ENCODE measurements around the gene IRX3.

Gene IRX3

DNA sequence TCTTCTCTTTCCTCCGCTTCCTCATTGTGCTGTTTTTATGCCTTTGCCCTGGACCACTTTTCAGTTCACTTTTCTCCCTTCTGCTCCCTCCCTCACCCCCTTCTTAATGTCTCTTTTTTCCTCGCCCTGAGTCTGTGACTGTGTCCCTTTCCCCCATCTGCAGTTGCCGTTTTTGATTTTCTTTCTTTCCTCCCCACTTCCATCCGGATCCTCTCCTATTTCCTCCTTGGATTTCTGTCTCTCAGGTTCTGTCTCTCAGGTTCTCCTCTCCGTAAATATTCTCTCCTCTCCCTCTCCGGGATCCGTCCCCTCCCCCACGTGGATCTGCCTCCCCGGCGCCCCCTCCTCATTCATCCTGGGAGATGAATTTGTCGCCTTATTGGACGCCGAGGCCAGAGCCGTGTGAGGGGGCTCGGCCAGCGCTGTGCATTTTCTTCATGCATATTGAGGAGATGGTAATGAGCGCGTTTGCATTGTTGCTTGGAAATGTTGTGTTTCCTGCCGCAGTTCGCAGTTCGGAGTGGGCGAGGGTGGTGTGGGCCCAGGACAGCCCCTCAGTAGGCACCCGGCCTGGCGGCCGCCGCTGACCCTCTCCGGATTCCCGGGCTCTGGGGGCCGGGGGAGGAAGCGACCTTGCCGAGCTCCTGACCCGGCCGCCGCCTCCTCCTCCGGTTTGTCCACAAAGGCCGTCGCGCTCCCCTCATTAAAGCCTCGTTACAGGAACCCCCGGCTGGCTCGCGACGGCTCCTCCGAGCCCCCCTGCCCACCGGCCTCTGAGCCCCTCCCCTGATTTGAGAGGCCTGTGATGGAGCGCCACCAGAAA lies 4.5 kb upstream of the IRX3 start:
- no peak for DNase-seq

DNA sequence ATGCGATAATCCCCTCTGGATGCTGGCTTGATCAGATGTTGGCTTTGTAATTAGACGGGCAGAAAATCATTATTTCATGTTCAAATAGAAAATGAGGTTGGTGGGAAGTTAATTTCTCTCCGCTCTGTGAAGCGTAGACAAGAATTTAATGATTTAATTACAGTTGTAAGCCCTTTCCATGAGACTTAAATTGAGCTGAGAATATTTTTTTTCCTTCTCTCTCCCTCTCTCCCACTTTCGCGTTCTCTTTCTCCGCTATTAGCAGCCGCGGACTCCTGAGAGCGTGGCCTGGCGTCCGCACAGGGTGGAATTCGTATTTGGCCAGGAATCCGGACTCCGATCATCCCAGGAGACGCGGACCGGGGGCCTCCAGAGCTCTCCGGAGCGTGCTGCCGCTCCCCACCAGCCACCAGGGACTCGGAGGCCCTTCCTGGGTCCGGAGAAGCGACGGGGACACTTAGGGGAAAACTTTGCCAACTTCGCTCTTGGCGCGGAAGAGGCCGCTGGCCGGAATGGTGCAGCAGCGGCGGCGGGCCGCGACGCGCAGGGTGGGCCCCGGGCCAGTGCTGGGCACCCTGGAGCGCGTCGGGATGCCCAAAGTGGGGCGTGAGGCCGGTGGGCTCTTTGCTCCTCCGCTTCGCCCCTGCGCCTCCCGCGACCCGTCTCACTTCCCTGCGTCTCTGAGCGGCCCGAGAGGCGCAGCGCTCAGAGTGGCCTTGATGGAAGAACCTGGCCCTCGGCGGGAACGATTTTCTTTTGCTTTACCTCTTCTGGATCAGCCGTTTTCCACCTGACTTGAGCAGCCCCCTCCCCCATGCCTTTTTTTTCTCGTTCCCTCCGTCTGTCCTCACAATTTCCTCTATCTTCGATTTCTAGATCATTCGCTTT lies 3.6 kb upstream of the IRX3 start:
- DNase-seq: no peak

DNA sequence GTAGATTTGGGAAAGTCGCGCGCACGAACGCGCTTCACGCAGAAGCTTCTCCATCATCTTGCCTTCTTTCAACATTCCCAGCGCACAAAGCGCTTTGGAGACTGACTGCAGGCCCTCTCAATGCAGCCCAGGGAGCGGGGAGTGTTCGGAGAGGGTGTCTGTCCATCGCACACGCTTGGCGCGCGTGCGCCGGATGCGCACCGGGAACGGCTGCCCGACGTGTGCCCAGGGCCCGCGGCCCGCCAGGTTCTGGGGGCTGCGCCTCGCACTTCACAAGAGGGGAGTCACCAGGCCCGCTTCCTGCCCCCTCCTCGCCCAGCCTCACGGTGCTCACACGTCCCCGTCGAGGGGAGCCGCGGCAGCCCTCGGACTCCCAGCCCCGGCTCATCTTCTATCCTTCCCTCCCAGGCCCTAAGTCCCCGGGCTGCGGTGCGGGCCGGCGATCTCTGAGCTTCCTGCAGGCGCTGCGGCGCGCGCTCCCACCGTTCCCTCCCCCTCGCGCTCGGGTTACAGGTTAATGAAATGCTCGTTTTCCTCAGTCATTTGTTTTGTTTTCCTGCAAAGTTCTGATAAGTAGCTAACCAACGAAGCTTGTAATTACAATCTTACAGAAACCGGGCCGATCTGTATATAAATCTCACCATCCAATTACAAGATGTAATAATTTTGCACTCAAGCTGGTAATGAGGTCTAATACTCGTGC lies 2.8 kb upstream of the IRX3 start:
- DNase-seq: no peak

DNA sequence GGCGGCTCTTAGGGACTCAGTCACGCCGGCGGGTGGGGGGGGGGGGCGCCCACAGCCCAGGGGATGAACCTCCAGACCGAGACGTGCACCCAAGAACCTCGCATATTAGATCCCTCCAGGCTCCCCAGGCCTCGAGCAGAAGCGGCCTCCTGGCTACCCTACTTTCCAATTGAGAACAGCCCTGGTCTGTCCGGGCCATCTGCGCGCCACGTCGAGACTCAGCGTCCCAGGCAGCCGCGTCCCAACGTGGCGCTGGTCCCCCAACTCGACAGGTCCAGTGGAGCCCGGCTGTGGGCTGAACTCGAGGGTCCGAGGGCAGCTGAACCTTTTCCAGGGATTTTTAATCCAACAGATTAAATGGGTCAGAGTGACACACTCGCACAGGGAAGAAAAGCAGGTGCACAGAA lies 2.3 kb upstream of the IRX3 start:
- no peak for DNase-seq

DNA sequence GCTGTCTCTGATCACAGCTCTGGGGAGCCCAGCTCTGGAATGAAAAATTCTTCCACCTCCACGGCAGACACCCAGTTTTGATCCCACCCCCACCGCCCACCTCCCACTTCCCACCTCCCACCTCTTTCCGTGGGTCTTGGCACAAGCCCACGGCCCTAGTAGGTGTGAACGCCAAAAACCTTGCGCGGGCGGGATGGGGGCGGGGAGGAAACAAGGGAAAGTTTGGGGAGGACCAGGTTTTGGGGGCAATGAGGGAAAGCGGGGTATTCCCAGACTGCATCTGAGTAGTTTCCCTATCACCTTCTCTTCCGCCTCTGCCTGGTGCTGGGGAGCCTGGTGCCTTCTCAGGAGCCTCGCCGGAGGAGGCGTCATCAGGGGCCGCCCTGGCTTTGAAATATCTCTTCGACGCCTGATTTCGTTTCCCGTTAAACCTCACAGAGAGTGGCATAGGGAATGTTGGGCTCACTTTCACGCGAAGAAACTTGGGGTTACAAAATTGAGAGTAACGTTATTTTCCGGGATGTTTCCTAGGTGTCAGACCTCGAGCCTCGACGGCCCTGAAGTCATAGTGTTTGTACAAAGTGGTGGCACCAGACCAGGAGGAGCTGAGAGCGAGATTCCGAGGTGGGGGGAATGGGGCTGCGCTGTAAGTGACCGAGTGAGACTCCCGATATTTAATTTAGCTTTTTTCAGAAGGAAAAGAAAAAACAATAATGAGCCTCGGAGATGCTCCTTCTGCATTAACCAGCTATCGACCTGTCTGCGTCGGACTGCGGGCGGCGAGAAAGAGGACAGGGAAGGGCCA lies 1.6 kb upstream of the IRX3 start:
- DNase-seq: no peak

DNA sequence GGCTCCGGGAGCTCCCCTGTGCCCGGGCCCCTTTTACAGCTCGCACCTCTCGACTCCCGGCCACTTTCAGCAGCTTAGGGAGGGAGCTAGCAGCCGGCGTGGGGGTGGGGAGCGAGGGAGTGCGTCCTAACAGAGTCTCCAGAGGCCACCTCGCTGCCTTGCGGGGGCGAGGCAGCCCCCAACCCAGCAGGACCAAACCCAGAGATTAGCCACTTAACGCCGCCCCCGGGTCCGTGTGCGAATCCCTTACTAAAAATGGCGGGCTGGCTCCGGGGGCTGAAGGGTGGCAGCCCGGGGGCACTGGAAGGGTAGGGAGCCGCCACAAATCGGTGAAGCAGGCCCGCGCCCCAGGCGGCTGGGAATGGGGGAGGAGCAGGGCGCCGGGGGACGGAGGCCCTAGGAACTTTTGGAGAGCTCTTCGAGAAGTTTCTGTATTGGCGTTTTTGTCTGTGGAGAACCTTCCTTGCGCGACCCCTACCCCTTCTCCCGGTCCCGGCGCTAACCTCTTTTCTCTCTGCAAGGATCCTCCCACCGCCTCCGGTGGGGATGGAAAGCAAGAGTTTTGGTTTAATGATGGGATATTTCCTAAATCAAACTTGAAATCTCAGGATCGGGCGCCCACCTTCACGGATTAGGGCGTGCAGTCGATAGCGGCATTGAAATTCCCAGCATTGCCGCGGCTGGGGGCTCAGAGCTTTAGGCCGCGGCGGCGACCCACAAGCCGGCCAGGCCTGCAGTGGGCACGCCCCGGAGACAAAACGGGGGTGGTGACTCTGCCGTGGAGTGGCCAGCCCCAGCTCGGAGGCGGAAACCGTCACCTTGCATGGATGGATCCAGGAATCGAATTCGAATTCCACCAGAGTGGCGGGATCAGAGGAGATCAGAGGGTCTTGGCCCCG lies 793 bp upstream of the IRX3 start:
- no peak for DNase-seq

DNA sequence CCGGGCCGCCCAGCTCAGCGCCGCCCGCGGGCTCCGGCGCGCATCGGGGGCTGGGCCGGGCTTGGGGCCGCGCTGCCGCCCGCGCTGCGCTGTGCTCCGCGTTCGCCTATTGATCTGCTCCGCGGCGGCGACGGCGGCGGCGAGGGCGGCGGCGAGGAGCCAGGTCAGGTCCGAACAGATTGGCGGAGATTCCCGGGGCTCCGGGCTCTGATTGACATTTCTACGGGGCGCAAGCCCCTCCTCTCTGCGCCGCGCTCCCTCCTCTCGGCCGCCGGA lies 559 bp downstream of the IRX3 start:
- DNase-seq: no peak

DNA sequence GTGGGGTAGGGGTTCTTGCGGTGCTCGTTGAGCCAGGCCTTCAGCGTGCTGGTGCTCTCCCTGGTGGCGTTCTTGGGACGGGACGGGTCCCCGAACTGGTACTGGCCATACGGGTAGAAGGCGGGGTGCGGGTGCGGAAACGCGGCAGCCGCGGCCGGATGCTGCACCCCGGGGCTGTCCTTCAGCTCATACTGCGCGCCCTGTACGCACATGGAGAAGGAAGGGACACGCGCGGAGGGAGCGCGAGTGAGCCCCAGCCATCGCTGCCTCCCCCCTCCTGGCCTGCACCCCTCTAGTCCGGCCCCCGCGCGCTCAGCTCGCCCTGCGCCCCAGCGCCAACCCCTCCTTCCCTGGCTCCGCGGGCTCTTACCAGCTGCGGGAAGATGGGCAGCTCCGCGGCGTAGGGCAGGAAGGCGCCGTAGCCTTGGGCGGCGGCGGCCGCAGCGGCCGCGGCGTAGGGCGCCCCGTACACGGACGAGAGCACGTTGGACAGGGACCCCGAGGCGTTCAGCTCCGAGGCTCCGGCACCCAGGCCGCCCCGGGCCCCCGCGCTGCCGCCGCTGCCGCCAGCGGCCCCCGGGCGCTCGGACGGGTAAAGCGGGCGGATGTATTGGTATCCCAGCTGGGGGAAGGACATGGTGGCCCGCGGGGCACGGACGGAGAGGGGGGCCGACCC lies 1.0 kb downstream of the IRX3 start:
- DNase-seq: no peak

DNA sequence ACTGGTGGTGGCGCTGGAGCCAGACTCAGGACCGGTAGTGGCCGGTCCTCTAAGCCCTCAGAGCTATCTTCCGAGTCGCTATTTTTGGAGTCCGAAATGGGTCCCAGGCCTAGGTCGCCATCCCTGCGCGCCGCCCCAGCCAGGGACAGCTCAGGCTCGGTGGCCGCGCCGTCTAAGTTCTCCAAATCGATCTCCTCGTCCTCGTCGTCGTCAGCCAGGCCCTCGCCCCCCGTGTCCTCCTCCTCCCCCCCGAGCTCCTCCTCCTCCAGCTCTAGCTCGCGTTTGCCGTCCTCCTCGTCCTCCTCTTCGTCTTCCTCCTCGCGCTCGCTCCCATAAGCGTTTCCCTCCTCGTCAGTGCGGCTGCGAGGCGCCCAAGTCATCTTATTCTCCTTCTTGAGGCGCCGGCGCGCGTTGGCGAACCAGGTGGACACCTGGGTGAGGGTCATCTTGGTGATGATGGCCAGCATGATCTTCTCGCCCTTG lies 1.6 kb downstream of the IRX3 start:
- DNase-seq: no peak

DNA sequence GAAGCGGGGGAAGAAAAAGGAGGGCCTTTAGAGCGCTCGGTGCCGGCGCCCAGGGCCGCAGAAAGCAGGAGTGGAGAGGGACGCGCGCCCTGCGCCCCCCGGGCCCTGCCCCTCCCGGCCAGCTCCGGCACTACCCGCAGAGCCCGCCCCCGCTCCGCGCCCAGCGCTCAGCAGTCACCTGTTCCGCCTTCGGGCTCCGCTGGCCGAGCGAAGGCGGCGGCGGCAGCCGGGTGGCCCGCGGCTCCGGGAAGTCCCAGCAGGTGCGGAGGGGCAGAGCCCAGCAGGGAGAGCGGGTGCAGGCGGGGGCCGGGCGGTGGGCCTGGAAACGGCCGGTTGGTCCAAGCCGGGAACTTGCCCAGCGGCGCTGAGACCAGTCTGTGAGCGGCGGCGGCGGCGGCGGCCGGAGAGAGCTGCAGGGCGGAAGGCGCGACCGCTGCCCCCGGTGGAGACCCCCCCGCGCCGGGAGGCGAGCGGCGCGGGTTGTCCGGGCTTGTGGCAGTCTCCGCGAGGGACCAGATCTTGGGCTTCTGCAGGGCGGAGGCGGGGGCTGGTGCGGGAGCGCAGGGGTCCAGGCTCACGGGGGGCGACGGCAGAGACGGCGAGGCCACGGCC lies 2.2 kb downstream of the IRX3 start:
- DNase-seq: no peak

DNA sequence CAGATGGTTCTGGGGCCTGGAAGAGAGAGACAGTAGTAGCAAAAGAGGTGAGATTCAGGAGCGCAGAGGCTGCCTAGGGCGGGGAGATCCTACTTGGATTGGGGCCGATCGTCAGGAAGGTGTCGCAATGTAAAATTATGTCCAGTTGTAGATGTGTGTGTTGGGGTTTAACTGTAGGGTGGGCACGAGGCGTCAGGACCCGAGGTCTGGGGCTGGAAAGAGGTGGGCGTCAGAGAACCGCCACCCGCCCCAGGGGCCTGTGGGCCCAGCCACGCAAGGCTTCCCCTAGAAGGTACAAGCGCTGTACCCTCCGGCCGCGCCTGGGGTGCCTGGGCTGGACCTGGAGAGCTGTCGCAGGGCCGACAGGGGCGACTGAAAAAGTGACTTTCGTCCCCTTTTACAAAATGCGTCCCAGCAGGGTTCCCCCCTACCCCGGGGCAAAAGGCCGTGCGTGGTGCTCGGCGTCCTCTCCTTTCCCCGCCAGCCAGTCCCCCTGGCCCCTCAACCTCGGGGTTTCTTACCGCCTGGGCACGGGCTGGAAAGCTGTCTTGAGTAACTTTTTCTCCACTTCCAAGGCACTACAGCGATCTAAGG lies 2.8 kb downstream of the IRX3 start:
- DNase-seq: no peak

DNA sequence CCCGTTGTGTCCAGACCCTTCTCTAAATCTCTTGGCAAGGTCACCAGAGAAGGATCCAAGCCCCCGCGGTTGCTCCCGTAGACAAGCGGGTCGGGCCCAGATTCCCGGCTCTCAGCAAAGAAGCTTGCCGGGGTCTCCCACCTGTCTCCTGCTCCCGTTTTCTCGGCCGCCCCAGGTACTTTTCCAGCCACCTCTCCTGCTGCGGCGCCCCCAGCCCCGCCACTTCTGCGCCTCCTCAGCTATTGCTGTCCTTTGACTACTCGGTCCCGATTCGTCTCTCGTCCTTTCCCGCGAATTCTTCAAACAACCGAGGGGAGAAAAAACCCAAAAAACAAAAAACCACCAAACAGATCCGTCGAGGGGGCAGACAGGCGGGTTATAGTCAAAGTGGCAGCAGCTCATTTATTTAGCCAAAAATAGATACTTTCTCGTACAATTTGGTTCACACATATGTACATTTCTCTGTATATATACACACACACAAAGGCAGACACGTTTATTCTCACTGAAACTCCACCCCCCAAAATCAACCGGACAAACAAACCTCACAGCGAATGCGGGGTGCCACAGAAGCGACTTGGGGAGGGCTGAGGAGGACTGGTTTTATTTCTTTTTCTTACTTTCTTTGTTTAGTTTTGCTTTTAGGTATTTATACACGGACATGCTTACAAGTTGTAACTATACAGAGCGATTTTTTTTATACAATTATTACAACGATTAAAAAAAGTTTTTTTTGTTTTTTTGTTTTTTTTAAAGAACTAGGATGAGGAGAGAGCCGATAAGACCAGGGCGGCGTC lies 3.5 kb downstream of the IRX3 start:
- DNase-seq: no peak

DNA sequence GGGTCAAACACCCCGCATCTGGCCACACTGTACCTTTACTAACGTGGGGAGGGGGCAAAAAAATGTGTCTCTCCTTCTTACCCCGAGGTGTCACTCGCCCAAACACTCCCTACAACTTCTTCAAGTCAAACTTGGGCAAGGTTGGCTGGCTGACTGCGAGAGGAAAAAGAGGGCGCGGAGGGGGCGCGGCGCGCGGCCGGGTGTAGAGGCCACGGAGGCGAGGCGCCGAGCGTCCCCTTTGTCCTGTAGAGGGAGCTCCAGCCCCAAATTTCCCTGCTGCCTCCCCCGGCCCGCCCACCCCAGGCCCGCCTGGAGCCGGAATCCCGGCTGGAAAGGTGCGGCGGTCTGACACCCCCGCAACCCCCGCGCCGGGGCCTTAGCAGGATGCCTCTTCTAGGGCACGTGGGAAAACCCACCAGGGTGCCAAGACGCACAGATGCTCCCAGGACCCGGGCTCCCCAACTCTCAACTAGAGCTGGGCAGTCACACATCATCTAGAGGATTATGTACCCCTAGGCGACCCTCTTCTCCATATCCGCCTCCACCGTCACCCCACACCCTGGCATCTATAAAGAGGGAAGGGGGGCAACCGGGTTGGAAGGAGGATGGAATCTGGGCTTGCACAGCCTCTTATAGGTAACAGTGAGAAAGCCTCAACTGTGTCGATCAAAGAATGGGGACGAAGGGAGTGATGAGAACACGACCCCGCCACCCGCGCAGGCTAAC lies 4.2 kb downstream of the IRX3 start:
- DNase-seq: no peak

DNA sequence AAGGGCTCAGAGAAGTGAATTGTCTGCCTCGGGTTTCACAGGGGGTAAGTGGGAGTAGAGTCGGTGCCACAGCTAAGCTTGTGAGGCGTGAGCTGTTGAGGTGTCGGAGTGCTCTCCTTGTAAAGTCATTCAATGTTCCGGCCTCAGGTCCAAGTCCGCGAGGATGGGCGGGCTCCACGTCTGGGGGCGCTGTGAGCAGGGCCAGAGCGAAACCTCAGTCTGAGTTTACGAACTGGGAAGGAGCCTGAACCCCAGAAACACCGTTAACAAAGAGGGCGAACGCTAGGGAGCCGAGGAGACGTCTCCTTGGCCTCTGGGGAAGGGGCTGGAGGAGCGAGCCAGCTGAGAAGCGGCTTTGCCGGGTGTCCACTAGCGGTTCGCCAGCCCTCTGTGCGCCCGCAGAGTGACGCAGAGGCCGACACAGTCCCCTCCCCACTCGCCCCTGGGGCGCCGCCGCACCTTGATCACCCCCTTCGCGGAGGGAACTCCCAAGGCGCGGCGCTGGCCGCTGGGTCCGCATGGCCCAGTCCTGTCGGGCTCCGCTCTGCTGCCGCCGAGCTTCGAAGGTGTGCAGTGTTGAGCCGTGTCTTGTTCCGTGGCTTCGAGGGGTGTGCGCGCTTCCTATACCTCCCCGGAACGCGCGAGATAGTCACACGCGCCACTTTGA lies 4.9 kb downstream of the IRX3 start:
- DNase-seq: no peak

DNA sequence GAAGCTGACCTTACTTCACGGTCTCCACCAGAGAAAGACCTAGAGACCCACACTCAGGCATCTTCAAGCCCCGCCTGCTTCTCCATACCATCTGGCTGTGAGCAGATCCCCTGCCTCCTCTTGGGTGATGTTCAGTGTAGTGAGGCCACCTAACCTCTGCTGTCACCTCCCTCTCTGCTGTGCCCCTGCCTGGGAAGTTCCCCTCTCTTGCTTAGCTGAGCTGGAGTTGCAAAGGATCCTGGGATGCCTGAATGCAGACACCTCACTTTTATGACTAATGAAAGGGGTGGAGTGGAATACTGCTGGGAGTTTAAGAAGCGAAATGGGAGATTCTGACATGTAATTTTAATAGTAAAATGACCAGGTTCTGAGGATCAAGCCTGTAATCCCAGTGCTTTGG lies 5.8 kb downstream of the IRX3 start:
- DNase-seq: no peak

DNA sequence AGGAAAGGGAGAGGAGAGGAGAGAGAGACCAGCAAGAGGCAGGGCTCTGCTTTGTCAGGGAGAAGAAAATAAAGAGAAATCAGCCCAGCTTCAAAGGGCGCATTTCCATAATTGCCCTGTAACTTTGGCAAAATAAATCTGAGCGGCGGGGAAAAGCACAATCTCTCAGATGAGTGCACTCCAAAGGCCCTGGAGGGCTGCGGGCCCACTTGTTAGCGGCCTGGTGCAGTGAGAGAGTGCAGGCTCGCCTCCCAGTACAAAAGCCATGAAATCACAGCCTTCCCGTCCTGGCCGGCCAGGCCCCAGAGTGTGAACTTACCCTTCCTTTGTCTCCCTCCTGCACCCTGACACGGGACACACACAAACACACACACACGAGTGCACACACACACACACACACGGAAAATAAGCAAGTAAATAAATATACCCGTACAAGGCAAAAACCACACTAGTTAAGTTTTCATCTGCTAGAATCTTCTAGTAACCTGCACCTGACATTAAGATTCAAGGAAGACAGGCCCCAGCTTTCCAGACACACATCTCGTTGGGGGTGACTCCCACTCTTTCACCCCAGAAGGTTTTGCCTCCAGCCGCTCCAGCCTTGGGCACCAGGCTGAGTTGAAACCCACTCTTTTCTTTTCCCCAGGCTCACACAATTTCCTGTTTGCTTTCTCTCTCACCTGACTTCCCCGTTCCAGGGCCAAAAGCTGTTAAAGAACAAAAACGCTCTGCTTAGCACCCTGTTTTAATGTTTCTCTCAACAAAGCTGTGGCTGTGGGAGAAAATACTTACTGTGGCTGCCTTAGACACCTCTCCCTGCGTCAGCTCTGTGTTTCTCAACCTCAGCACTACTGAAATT lies 8.5 kb downstream of the IRX3 start:
- no peak for DNase-seq

DNA sequence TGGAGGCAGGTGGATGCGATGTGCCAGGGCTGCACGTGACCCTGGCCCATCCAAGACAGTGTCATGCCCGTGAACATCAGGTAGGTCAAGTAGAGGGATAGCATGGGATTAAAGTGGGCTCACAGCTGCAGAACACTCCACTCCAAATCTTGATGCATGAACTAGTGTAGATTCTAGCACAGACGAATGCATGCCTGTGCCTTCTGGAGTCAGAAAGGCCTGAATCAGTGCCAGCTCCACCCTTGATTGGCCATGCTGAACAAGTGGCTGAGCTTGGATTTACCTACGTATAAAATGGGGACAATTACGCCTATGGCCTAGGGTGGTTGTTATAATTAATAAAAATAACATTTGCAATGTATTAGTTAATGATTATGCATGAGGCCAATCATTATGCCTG lies 10.6 kb downstream of the IRX3 start:
- DNase-seq: no peak
